CD1c-positive myeloid dendritic cell (primary cell): Measurements from ENCODE around the gene SOX6.

Experiments used
- DNase-seq: peaks from one replicate; pipeline ENCODE4 v3.0.0-alpha.2; 2016; ENCODE audit errors: extremely low spot score

SOX6 gene

GRCh38 chr11:16276251-16276650, 80.1 kb downstream of the SOX6 start:
- DNase-seq = no peak

- DNase-seq = no peak
Measured at GRCh38 chr11:16271258-16271657, 85.1 kb downstream of the SOX6 start.

GRCh38 chr11:16266021-16266420, 90.3 kb downstream of the SOX6 start:
- no peak for DNase-seq

GRCh38 chr11:16265022-16265421, 91.3 kb downstream of the SOX6 start:
- no peak for DNase-seq

- no peak for DNase-seq
Measured at GRCh38 chr11:16262645-16262955, 93.7 kb downstream of the SOX6 start.

GRCh38 chr11:16261836-16262644, 94.3 kb downstream of the SOX6 start:
- DNase-seq = no peak

GRCh38 chr11:16252373-16252772, 104.0 kb downstream of the SOX6 start:
- no peak for DNase-seq

- no peak for DNase-seq
Measured at GRCh38 chr11:16248248-16248647, 108.1 kb downstream of the SOX6 start.

GRCh38 chr11:16242806-16243205, 113.5 kb downstream of the SOX6 start:
- no peak for DNase-seq

GRCh38 chr11:16240687-16241086, 115.7 kb downstream of the SOX6 start:
- DNase-seq = no peak

- DNase-seq = no peak
Measured at GRCh38 chr11:16239141-16240105, 116.9 kb downstream of the SOX6 start.

- DNase-seq = no peak
Measured at GRCh38 chr11:16226245-16226644, 130.1 kb downstream of the SOX6 start.

- no peak for DNase-seq
Measured at GRCh38 chr11:16225623-16226022, 130.7 kb downstream of the SOX6 start.

- DNase-seq = no peak
Measured at GRCh38 chr11:16223558-16223957, 132.8 kb downstream of the SOX6 start.

GRCh38 chr11:16217631-16218030, 138.7 kb downstream of the SOX6 start:
- DNase-seq = no peak

- DNase-seq = no peak
Measured at GRCh38 chr11:16216831-16217230, 139.5 kb downstream of the SOX6 start.

GRCh38 chr11:16215352-16215751, 141.0 kb downstream of the SOX6 start:
- DNase-seq = no peak

GRCh38 chr11:16211407-16211806, 144.9 kb downstream of the SOX6 start:
- no peak for DNase-seq

- no peak for DNase-seq
Measured at GRCh38 chr11:16204261-16204660, 152.1 kb downstream of the SOX6 start.

- DNase-seq = no peak
Measured at GRCh38 chr11:16195651-16196050, 160.7 kb downstream of the SOX6 start.

- DNase-seq = no peak
Measured at GRCh38 chr11:16194566-16194965, 161.8 kb downstream of the SOX6 start.

- DNase-seq = no peak
Measured at GRCh38 chr11:16193897-16194381, 162.4 kb downstream of the SOX6 start.

GRCh38 chr11:16191868-16192240, 164.5 kb downstream of the SOX6 start:
- no peak for DNase-seq
